ENCODE measurements around the gene TUBGCP4. TPM values are rescaled to one million over a fixed set of nuclear protein-coding genes. Genes with fewer than 3 reads are reported as not detected.

TUBGCP4 gene
- total RNA-seq, 1 donor from 2014 or later: 21.4 TPM

- DNase-seq: no peak
These were observed 33.2 kb downstream of the TUBGCP4 start for GRCh38 chr15:43404130-43404529.

- no peak for DNase-seq
These were observed 35.3 kb downstream of the TUBGCP4 start for GRCh38 chr15:43406189-43406588.

- no peak for DNase-seq
These were observed 35.9 kb downstream of the TUBGCP4 start for GRCh38 chr15:43406808-43407207.

- DNase-seq: no peak
These were observed 37.9 kb downstream of the TUBGCP4 start for GRCh38 chr15:43408789-43409188.

- DNase-seq: no peak
These were observed 39.8 kb downstream of the TUBGCP4 start for GRCh38 chr15:43410572-43411214.

GRCh38 chr15:43412096-43412495, 41.2 kb downstream of the TUBGCP4 start:
- DNase-seq: no peak

- DNase-seq: no peak
These were observed 43.3 kb downstream of the TUBGCP4 start for GRCh38 chr15:43414196-43414595.

GRCh38 chr15:43420435-43420834, 49.5 kb downstream of the TUBGCP4 start:
- DNase-seq: no peak

GRCh38 chr15:43420876-43421275, 50.0 kb downstream of the TUBGCP4 start:
- DNase-seq: no peak

GRCh38 chr15:43423793-43424192, 52.9 kb downstream of the TUBGCP4 start:
- no peak for DNase-seq

- DNase-seq: no peak
These were observed 58.8 kb downstream of the TUBGCP4 start for GRCh38 chr15:43429687-43430086.

- DNase-seq: no peak
These were observed 62.3 kb downstream of the TUBGCP4 start for GRCh38 chr15:43433165-43433564.

GRCh38 chr15:43433661-43434303, 62.9 kb downstream of the TUBGCP4 start:
- DNase-seq: no peak

- DNase-seq: no peak
These were observed 63.5 kb downstream of the TUBGCP4 start for GRCh38 chr15:43434446-43434845.

GRCh38 chr15:43436395-43436794, 65.5 kb downstream of the TUBGCP4 start:
- no peak for DNase-seq

- no peak for DNase-seq
These were observed 68.4 kb downstream of the TUBGCP4 start for GRCh38 chr15:43439268-43439667.

- DNase-seq: peak; percentile 58
These were observed 69.9 kb downstream of the TUBGCP4 start for GRCh38 chr15:43440721-43441281.

GRCh38 chr15:43441316-43441715, 70.4 kb downstream of the TUBGCP4 start:
- no peak for DNase-seq

GRCh38 chr15:43446344-43446743, 75.4 kb downstream of the TUBGCP4 start:
- no peak for DNase-seq

- no peak for DNase-seq
These were observed 79.1 kb downstream of the TUBGCP4 start for GRCh38 chr15:43449981-43450380.

Measured in occipital lobe (tissue), 2 donors.